ENCODE measurements around the gene ST6GAL2.

The ST6GAL2 gene

DNA sequence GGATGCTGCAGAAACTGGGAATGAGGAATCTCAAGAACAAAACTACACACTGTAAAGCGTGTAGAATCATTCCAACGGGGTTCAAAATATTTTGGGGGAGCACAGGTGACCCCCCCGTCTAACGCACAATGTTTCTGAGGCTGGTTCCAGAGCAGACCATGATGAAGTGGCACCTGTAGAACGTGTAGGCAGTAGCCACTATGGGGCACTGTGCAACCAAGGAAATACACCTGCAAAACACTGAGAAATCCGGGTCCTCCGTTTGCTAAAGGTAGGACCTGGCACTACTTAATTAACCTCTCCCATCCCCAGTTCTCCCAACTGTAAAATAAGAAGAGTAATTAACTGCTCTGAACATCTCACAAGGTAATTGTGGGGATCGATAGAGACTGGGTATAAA is 22.6 kb downstream of the ST6GAL2 start:
- no peak for DNase-seq

DNA sequence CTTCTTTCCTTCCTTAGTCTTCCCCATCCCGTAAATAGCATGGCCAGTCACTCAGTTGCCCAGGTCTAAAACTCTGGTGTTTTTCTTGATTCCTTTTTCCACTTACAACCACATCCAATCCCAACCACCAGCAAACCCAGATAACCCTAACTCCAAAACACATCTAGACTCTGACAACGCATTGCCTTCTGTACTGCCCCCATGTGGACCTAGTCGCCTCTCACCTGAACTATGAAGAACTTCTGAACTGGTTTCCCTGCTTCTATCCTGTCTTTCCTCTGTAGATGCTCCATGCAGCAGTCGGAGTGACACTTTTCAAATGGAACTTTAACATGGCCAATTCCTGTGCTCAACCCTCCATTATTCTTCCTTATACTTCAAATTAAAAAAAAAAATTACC is 26.5 kb downstream of the ST6GAL2 start:
- DNase-seq: no peak

DNA sequence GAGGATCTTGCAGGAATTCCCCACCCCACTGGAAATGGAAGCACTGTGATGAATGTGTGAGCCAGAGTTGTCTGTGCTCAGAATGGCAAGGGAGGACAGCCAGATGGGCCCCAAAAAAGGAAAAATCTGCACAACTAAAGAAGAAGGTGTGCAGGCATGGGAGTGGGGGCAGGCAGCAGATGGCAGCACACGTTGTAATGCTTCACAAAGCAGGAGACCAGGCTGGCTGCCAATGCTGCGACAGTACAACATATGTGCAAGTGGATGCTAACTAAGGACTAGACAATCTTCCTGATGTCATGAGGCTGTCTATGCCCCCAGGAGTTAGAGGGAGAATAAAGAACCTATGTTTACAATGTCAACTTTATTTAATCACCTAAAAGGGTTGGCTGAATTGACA is 27.2 kb downstream of the ST6GAL2 start:
- no peak for DNase-seq

DNA sequence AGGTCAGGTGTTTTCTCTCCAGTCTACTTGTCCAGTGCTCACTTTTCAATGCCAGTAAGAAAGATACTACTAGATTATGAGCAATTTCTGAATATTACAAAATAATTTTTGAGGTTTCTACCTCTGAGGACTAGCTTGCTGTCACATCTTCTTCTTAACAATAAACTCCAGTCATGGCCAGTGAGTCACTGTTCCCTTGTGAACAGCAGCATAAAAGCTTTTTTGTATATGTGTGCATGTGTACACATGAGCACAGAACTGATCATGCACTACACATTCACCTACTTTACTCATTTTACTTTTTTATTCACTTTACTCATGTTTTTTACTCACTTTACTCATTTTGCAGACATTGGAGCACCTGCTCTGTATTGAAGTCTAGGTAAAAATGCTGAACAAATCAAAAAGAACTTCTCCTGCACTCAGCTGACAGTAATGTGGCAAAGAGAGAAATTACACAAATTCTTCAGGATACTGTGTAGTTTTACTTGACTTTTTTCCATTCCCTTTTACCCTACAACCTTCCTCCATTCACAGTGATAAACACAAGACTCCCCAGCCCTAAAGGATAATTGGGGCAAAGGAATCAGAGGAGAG is 28.0 kb downstream of the ST6GAL2 start:
- DNase-seq: no peak

DNA sequence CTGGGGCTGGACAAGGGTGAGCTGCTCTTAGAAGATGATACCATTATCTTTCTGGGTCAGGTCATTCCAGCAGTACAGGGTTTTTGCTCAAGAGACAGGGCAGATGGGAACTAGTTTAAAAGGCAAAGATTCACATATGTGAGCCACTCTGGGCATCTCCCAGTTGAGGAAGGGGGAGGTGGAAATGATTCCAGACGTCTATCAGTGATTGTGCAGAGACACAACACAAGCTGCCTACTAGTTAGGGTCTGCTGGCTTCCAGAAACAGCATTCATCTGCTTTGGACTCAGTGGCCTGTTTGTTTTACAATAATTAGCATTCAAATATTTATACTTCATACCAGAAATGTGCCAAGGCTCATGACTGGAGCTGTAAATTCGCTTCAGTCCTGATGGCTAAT is 32.3 kb downstream of the ST6GAL2 start:
- no peak for DNase-seq

DNA sequence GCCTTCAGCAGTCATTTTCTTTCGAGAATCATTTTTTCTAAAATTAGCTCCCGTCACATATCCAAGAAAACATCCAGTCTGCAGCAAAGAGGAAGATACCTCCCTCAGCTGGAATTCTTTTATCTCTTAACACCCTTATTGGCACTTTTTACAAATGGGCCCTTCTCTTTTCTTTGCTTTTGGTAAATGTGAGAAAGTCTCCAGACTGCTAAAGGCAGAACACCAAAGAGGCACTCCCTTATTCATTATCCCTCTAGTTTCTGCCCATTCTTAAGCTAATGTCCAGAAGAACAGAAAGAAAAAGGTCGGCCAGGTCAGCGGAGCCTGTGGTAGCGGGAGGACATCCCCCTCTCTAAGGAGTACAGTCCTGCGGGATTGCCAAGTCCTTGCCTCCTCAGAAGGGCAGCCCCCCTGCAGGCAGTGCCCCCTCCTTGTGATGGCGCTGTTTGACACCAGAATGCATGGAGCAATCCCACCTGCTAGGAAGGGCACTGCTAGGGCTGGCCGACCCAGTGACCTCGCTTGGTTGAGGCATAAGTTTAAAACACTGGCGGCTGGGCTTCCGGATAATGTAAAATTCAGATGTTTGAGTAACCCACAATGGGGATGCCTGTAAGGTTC is 34.0 kb downstream of the ST6GAL2 start:
- no peak for DNase-seq

DNA sequence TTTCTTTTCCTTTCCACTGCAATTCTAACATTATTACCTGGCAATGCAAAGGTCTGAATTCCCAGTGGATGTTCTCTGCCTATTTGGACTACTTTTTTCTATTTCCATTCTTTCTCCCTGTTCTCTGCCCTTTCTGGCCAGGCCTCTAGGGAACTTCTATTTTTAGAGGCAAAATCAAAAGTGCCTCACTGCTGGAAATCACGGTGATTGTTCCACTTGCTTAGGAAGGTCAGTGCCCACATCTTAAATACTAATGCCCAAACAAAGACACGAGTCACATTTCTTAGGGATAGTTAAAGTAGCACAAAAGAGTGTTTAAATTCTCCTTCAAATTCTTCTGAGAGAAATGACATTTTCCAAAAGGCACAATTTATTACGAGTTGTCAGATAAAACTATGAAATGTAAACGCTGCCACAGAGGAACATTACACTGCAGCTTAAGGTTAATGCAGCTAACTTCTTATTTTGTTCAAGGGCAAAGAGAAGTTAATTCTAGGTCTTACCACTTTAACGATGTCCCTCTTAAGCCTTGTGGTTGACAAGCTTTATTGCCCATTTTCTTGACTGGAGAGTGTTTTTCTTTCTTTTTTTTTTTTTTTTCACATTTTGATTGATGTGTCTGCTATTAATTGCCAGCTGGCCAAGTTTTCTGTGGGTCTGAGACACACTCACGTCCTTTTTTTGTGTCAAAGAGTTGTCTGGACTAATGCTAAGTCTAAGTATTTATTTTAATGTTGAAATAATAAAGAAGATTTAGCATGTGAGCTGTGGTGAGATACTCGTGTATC is 34.7 kb downstream of the ST6GAL2 start:
- DNase-seq: no peak

DNA sequence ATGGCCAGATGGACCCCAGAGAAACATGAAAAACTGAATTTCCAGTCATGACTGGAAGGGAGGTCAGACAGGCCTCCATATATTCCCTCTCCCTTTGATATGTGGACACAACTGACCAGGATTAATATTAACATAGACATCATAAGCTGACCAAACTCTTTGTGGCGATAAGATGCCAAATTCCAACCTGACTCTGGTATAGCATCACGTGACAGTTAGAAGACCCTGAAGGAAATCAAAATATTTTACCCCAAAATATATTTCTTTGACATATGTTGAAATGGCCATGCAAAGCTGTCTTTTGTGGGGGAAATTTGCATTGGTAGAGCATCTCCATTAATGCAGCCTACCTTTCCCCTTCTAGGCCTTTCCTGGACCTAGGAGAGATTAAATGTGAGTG is 36.7 kb downstream of the ST6GAL2 start:
- DNase-seq: no peak

DNA sequence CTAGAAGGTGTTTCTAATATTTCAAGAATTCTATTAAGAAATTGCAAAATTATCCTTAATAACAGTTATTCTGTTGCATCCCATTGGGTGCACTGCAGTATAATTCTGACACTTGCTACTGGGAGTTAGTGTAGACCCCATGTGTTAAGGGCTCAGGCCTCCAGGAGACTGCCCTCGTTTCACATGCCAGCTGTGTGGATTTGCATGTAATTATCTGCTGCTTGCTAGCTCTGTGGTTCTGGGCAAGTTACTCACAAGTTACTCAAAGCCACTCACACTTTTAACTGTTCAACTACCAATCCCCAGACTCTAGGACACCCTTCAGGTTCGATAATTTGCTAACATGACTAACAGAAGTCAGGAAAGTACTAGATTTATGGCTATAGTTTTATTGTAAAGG is 38.6 kb downstream of the ST6GAL2 start:
- no peak for DNase-seq

DNA sequence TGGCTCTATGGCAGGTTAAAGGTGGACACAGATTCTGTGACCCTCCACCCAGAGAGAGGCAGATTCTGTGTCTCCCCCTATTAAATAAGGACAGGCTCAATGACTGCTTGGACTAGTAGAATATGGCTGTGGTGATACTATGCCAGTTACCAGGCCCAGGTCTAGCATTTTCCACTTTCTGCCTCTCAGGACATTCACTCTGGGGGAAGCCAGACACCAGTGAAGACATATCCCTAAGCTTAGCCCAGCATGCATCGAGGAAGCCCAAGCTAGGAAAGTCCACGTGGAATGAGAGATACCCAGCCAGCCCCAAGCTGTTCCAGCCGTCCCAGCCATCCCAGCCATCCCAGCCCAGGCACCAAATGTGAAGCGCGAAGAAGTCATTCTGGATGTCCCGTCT is 40.3 kb downstream of the ST6GAL2 start:
- no peak for DNase-seq

DNA sequence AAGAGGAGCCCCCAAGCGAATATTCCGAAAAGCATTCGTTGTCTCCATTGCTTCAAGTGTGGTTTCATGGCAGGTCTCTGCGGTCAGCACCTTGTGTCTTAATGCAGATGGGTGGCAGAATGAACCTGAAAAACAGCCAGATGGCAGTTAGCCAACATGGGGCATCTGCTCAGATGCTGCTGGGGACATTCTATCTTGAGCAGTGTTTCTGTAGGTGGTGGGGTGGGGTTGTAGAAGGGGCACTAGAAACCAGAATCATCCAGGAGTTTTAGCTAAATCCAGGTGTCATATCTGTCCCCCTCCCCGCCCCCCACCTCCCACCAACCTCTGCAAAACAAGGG is 42.1 kb downstream of the ST6GAL2 start:
- DNase-seq: no peak

DNA sequence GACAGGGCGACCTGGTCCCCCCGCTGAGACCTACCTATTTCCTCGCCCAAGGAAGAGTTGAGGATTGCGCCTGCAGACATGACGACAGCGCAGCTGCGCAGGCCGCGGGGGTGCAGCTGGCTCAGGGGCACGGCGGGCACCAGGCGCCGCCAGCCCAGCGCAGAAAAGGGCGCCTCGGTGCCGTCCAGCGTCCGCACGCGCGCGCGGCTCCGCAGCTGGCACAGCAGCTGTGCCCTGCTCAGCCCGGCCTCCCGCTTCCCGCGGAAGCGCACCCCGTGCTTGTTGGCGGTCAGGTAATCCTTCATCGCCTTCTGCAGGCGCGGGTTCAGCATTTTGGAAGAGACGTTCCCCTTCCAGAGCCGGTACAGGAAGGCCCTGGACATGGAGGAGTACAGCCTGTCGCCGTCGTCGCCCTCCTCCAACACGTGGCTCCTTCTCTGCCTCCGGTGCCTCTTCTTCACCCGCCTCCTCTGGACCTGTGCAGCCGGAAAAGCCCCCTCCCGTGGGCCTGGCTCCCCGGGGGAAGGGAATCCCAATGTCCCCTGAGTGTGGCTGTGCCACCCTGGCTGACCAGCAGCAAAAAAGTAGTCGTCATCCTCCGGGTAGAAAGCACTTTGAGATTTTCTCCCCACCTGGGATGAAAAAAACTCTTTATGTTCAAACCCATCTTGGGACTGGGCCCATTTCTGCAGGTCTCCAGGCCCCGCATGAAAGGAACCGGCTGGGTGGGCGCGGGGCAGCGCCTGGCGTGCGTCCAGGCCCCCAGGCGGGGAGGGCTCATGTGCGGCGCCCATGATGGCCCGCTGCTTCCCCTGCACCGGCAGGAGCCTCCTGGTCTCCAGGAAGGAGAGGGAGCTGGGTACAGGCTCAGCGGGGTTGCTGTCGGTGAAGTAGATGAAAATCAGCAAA is 42.7 kb downstream of the ST6GAL2 start:
- DNase-seq: no peak

DNA sequence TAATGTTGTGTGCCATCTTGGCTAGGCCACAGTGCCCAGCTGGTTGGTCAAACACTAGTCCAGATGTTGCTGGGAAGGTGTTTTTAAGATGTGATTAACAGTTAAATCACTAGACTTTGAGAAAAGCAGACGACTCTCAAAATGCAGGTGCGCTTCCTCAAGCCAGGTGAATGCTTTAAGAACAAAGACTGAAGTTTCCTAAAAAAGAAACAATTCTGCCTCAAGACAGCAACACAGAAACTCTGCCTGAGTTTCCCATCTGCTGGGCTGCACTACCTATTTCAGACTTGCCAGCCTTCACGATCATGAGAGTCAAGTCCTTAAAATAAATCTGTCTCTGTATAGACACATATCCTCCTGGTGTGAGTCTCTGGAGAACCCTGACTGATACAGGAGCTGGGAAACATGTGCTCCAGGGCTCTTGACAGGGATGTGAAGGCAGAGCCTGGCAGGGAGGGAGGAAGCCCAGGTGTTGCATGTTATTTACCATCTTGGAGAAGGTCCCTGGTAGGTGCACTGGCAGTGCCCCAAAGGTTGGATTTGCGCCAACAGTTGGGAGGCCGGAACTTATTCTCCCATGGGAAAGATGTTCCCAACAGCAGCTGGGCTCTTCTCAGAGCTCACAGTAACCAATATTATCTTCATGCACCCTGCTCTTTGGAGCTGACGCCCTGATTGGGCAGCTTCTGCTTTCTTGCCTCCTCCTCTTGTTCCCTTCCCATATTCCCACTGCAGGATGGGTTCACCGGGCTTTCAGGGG is 43.9 kb downstream of the ST6GAL2 start:
- DNase-seq: no peak

DNA sequence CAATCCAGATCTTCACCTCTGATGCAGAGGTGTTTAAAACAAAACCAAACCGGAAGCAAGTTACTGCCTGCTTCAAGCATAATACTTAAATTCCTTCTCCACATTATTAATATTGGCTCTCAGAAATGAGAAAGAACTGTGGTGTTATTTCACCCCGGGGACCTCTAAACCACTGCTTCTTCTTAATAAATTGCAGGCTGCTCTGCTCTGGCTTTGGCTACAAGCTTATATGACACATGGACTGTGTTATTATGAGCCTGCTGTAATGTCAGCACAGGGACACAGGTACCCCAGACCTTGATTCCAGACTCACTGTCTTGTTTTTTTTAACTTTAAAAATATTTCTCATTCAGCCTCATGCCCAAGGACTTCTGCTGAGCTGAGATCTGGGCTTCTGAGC is 45.1 kb downstream of the ST6GAL2 start:
- no peak for DNase-seq

DNA sequence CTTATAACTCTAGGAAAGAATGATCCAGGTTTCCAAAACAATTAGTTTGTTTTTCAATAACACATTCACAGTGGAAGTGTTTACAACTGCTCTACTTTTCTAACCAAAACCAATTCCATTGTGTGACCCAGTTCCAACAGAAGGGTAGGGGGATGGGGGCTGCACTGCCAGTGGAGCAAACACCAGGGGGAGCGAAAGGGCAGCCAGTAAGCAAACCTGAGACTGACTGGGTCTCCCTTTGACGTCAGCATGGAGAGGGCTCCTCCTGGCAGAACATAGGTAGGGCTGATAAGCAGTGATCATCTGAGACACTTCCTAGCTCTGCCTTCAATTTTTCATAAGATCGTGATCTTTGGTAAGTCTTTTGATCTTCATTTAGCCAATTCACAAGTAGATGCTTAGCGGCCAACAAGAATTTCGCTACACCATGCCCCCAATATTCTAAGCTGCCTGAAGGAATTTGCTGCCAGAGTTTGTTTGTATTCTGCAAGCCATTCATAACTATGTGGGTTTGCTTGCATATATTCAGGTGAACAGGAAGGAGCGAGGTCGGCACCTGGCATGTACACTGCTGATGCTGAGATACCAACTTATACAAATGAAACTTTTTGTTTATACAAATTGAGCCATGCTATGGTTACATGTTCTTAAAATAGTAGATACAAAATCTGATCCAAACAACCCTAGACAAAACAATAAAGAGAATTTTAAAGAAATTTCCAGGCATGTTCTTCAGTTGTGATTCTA is 45.9 kb downstream of the ST6GAL2 start:
- no peak for DNase-seq

DNA sequence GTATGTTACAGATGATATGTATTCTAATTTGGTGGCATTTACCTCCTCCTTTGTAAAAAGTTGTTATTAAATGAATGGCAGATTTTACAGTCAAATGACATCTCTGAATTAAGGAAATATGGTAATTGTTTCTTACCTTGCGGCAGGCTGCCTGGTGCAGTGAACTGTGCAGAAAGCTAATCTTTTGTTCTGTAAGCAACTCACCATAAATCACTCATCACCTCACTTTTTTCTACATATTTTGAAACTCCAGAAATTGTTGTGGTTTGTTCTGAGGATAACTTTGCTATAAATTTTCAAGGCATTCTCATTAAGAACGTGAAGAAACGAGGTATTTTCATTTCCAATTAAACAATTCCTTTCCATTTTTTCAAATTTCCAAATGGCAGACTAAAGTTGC is 52.7 kb downstream of the ST6GAL2 start:
- no peak for DNase-seq

DNA sequence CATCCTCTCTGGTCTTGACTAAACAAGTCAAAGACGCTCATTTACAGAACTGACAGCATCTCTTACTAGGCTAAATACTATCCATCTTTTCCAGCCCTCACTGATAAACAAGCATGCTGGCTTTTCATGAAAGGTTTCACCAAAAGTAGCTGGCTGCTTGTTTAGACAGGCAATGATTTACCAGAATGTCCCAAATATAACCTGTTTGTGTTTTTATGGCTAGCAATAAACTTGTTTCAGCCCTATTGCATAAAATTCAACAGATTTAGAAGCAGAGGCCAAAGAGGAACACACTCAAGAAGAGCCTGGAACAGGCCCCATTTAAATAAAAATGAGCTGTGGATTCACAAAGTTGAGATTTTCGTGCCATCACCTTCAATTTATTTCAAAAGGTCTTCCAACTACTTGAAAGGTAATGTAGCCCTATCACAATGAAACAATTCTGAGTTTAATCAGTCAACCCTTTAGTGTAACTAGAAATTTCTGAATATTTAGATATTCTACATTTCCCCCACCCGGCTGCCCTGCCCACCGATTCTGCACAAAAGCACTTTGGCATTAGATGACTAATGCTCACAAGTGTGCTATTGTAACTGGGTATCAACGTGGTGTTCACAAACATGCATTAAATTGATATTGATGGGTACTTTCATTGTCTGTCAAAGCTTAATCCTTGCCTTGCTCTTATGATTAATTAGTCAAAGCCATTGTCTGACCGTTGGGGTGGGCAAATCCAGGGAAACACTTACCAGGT is 54.0 kb downstream of the ST6GAL2 start:
- no peak for DNase-seq

DNA sequence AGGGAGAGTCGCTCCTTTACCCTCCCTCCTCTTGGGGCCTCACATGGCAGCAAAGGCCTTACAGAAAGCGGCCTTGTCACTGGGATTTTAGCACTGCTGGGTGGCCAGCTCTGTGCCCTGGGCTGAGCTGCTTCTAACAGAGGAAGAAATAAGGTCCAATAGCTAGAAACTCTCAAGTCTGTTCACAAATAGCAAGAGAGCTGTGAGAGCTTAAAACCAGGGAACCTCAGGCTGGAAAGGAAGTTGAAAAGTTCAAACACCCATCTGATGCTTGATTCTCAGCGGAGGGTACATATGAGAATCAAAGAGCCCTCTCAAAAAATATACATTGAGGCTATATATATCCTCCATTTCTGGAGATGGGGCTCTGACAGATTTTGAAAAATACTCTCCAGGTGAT is 54.7 kb downstream of the ST6GAL2 start:
- no peak for DNase-seq

DNA sequence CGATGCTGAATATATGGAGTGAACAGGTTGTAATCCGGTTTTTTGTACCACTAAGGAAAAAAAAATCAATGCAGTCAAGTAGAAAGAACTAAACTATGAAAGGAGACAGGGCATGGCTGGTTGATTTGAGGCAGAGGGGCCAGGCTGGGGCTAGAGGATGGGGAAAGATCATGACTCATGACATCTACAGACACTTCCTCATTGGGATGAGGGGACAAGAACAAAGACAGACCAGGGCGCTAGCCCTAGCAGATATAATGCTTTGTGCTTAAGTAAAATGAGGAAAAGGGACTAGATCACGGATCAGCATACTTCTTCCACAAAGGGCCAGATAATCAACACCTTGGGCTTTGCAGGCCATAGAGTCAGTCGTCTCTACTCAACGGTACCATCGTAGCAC is 55.8 kb downstream of the ST6GAL2 start:
- DNase-seq: no peak

DNA sequence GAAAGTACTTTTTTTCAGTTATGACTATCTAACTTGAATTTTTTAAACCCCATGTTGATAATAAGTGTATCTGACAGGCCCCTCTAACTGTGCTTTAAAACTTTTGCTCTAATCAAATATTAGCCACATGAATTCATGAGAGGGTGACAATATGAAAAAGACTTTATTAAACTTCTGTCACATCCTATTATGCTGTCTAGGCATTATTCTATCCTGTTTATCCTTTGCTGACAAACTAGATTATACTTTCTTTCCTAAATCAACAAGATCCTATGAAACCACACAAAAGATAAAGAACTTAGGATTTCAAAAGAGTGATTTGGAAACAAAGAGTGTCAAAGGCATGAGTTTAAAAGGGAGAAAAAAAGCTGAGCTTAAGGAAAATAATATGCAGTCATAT is 57.8 kb downstream of the ST6GAL2 start:
- no peak for DNase-seq

DNA sequence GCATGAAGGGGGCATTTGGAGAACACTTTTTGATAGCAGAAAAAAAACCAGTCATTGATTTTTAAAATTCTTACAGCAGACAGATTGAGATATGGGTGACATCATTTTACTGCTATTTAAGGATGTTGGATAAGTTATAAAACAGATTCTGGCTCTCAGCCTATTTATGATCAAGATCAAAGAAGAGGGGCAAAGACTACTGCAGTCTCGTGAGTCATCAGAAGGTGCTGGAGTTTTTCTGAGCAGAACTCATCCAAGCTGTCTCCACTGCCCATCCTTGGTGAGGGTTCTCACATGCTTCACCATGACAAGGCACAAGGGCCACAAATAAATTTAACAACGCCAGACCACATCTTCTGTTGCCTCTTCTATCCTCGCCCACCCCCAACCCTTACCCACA is 58.8 kb downstream of the ST6GAL2 start:
- no peak for DNase-seq
